ENCODE data around the gene ICAM4.
A peak's percentile ranks its signal among the peaks of the same experiment; 100 is the strongest.

The ICAM4 gene

GRCh38 chr19:10291554-10292205 lies 4.9 kb downstream of the ICAM4 start:
- no peak for DNase-seq (ENCODE audit: low read depth)

GRCh38 chr19:10292206-10292788 lies 5.5 kb downstream of the ICAM4 start:
- peak; percentile 78 for DNase-seq (ENCODE audit: low read depth)

GRCh38 chr19:10292789-10293636 lies 6.3 kb downstream of the ICAM4 start:
- DNase-seq (ENCODE audit: low read depth) = no peak

GRCh38 chr19:10293637-10294367 lies 7.0 kb downstream of the ICAM4 start:
- DNase-seq (ENCODE audit: low read depth) = no peak

- no peak for DNase-seq (ENCODE audit: low read depth)
These were observed 7.6 kb downstream of the ICAM4 start for GRCh38 chr19:10294368-10294697.

- no peak for DNase-seq (ENCODE audit: low read depth)
These were observed 8.6 kb downstream of the ICAM4 start for GRCh38 chr19:10295305-10295846.

- no peak for DNase-seq (ENCODE audit: low read depth)
These were observed 9.3 kb downstream of the ICAM4 start for GRCh38 chr19:10295847-10296591.

GRCh38 chr19:10299545-10300458 lies 13.0 kb downstream of the ICAM4 start:
- no peak for DNase-seq (ENCODE audit: low read depth)

- peak; percentile 54 for DNase-seq (ENCODE audit: low read depth)
These were observed 18.5 kb downstream of the ICAM4 start for GRCh38 chr19:10305139-10305806.

- no peak for DNase-seq (ENCODE audit: low read depth)
These were observed 19.6 kb downstream of the ICAM4 start for GRCh38 chr19:10306327-10306726.

- no peak for DNase-seq (ENCODE audit: low read depth)
These were observed 22.7 kb downstream of the ICAM4 start, which contains the start of gene ZGLP1 for GRCh38 chr19:10309423-10309822. Gene ZGLP1, minus strand, starts transcription at chr19:10309815.

- DNase-seq (ENCODE audit: low read depth) = peak; percentile 70
These were observed 28.8 kb downstream of the ICAM4 start, which contains the start of gene FDX2 for GRCh38 chr19:10315335-10316214. Gene FDX2, minus strand, starts transcription at chr19:10316015. Its CDS starts 19 bp downstream, at chr19:10315996.

GRCh38 chr19:10316229-10317044 lies 29.7 kb downstream of the ICAM4 start:
- no peak for DNase-seq (ENCODE audit: low read depth)

- no peak for DNase-seq (ENCODE audit: low read depth)
These were observed 30.5 kb downstream of the ICAM4 start for GRCh38 chr19:10317045-10317856.

GRCh38 chr19:10317857-10318462 lies 31.2 kb downstream of the ICAM4 start:
- no peak for DNase-seq (ENCODE audit: low read depth)

All from iris pigment epithelial cell (primary cell).